G401.6 (cell line): ENCODE data around the gene SLTM.
"Not testable (repeated sequence)": the region's sequence is repeated elsewhere in the genome, so short reads cannot be mapped to it uniquely, and the experiment has no call there.

ENCODE experiments used
- FAIRE-seq: peaks from 2 replicates; lab custom pipeline; 2012; peaks lifted over from hg19 to GRCh38; lab: Jason Lieb, UNC

Gene SLTM

GRCh38 chr15:58875343-58875742, 58.1 kb downstream of the SLTM start:
- FAIRE-seq = no peak

DNA sequence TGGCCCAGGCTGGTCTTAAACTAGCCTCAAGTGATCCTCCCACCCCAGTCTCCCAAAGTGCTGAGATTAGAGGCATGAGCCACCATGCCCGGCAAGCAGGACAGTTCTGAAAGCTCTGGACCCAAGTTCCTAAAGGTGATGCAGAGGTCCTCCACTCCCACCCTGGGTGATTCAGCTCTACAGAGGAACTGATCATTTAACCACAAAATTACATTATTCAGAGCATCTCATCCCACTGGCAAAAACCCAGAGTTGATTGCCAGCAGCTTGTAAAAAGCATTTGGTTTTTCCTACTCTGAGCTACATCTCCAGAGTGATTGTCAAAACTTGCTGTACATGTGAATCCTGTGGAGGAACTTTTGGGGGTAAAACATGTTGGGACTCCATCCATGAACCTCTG, 60.2 kb downstream of the SLTM start:
- no peak for FAIRE-seq

DNA sequence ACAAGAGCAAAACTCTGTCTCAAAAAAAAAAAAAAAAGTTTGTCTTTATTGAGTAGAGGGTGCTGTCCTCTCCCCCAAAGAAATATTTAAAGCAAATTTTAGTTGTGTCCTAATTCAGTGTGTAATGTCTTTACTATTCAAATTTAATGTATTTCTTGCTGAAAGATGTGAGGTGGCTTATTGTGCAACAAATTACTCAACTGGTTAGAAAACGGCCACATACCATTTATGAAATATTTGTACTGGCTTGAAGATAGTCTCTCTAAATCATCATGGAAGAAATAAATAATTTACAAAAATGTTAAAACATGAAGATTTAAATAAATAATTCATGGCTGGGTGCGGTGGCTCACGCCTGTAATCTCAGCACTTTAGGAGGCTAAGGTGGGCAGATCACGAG, 63.0 kb downstream of the SLTM start:
- no peak for FAIRE-seq

GRCh38 chr15:58867926-58868325, 65.6 kb downstream of the SLTM start:
- no peak for FAIRE-seq

- no peak for FAIRE-seq
Measured at GRCh38 chr15:58865425-58865880, 68.0 kb downstream of the SLTM start.

GRCh38 chr15:58864602-58865424, 68.7 kb downstream of the SLTM start:
- FAIRE-seq = no peak

GRCh38 chr15:58862326-58862725, 71.2 kb downstream of the SLTM start:
- no peak for FAIRE-seq

DNA sequence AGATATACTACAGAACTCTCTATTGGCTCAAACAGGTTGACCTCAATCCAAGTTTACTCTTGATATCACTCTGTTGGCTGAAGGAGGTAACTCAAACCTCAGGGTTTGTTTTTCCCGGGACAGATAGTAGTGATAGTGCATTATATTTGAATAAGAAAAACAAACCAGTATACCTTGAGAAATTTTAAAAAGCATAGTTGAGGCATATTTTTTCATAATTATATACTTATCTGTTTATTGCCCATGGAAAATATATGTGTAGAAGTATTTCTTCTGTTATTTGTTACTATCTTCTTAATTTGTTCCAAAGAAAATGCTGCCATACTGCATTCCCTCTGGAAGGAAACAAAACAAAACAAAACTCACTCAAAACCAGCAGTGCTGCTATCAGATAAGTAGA, 76.9 kb downstream of the SLTM start:
- FAIRE-seq = peak; percentile 81

GRCh38 chr15:58856086-58856485, 77.4 kb downstream of the SLTM start:
- FAIRE-seq = peak; percentile 71

DNA sequence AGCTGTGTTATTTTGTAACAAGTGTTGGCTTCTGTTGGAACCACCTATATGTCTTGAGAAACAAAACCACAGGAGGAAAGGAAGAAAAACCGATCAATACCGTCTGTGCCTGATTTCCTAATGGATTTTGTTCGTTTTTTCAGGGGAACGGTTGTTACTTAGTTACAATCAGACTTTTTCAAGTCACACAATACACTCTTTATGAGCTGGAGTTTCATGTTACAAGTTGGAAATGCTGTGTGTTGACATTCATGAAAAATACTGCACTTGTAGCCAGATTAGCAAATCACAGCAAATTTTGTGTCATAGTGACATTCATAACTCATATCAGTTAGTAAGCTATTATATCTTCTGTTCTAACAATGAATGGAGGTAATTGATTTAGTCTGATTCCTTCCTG, 78.9 kb downstream of the SLTM start:
- no peak for FAIRE-seq

GRCh38 chr15:58852347-58852746, 81.1 kb downstream of the SLTM start:
- peak; percentile 60 for FAIRE-seq

DNA sequence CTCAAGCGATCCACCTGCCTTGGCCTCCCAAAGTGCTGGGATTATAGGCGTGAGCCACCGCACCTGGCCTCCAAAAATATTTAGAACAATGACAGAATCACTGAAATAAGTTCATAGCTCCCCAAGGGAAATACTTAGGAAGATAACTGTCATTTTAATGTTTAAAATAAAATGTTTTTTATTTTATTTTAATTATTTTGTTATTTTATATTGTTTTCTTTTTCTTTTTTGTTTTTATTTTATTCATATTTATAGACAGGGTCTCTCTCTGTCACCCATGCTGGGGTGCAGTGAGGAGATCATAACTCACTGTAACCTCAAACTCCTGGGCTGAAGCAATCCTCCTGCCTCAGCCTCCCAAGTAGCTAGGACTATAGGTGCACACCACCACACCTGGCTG, 82.3 kb downstream of the SLTM start:
- not testable (repeated sequence) for FAIRE-seq

GRCh38 chr15:58842713-58843396, 90.6 kb downstream of the SLTM start:
- no peak for FAIRE-seq

DNA sequence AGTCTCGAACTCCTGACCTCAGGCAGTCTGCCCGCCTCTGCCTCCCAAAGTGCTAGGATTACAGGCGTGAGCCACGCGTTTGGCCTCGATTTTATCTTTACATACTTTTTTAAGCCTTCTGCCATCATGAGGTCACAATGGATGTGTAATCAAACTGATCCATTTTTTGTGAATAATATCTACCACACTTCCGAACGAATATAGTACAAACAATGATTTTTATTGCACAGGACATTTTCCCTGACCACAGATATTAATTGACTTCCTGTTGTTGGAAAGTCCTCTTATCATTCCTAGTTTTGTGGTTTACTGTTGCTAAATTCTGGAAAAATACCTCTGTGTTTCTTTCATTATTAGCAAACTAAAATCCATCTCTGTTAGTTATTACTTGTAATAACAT, 93.4 kb downstream of the SLTM start:
- no peak for FAIRE-seq

DNA sequence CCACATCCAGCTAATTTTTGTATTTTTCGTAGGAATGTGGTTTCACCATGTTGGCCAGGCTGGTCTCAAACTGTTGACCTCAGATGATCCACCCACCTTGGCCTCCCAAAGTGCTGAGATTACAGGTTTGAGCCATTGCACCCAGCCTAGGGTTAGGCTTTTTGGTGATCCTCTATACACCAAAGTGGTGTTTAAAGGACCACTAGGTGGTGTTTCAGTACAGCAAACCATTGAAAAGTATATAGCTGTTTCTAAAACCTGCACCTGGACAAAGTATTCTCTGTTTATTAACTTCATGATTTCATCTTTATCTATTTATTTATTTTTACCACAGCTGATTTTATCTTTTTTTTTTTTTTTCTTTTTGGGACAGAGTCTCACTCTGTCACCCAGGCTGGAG, 94.0 kb downstream of the SLTM start:
- peak; percentile 47 for FAIRE-seq

DNA sequence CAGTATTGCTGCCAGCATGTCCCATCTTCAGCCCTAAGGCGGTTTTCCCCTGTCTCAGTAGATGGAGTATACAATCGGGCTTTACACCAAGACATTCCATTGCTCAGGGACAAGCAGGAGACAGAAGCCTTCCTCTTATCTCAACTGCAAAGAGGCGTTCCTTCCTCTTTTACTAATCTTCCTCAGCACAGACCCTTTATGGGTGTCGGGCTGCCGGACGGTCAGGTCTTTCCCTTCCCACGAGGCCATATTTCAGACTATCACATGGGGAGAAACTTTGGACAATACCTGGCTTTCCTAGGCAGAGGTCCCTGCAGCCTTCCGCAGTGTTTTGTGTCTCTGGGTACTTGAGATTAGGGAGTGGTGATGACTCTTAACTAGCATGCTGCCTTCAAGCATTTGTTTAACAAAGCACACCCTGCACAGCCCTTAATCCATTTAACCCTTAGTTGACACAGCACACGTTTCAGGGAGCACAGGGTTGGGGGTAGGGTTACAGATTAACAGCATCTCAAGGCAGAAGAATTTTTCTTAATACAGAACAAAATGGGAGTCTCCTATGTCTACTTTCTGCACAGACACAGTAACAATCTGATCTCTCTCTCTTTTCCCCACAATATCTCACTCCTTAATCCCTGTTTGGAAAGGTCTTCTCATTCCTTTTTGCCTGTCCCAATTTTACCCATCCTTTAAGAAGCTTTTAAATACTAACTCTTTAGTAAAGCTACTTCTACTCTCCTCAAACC, 99.6 kb downstream of the SLTM start:
- not testable (repeated sequence) for FAIRE-seq

DNA sequence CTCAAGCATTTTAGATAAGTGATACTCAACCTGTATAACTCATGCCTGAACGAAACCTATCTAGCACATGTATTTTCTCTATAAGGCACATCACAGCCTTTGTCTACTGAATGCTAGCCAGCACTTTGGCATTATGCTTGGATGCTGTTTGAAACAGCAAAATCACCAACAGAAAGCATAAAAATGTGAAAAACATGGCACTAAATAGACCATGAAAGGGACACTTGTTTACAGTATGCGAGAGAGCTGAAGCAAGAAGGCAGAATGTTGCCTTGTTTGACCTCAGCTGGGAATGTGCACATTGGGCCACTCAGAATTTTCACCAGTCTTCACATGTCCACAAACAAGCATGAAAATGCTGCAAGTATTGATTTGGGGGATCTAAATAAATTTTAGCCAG, 102.9 kb downstream of the SLTM start:
- FAIRE-seq = no peak
